Stimulated activated CD4-positive, alpha-beta T cell treated with anti-CD3 and anti-CD28 coated beads, TNF-alpha, amount 100 ng/mL, for 48 hours (primary cell): Measurements from ENCODE around the gene APBB2.

ENCODE experiments used
- DNase-seq, 3 donors: peaks; one replicate each; pipeline ENCODE4 v3.0.0-alpha.2; 2020; ENCODE audit warnings: low read depth in 3 of 3

APBB2 gene

GRCh38 chr4:41215969-41216293 lies 1.6 kb upstream of the APBB2 start:
- no peak for DNase-seq

DNA sequence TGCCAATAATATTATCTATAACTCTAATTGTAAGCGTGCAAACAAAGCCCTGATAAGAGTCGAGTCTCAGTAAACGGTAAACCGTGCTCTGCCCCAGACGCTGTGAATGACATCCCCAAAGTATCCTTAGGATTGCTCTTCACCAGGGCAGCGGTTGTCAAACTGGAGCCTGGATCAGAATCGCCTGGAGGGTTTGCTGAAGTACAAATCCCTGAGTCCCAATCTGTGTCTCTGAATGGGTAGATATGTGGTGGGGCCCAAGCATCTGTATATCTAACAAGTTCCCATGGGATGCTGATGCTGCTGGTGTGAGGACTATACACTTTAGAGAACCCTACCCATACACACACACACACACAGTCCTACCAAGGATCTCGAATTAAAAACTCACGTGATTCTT lies 813 bp upstream of the APBB2 start:
- DNase-seq = no peak

- no peak for DNase-seq
Measured at GRCh38 chr4:41214825-41215146, 444 bp upstream of the APBB2 start.

DNA sequence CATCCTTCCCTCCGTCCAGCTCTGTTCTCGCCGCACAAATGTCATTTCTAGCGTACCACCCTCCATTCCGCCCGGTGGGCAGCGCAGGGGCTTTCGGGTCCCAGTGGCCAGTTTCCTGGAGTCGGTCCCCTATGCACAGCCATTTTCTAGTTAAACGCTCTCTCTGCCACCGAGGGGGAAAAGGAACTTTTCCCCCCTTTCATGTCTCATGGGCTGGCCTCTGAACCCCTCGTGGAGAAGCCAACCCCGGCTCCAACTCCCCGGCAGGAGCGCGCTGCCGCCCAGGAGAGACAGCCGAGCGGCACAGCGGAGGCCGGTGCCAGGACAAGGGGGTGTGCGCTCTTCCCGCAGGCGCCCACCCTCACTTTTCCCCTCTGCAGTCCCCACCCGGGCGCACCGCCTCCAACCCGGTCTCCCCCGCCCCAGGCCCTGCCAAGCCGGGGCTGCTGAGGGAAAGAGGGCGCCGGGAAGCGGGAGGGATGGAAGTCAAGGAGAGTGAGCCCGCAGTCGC lies 662 bp downstream of the APBB2 start:
- DNase-seq = no peak

DNA sequence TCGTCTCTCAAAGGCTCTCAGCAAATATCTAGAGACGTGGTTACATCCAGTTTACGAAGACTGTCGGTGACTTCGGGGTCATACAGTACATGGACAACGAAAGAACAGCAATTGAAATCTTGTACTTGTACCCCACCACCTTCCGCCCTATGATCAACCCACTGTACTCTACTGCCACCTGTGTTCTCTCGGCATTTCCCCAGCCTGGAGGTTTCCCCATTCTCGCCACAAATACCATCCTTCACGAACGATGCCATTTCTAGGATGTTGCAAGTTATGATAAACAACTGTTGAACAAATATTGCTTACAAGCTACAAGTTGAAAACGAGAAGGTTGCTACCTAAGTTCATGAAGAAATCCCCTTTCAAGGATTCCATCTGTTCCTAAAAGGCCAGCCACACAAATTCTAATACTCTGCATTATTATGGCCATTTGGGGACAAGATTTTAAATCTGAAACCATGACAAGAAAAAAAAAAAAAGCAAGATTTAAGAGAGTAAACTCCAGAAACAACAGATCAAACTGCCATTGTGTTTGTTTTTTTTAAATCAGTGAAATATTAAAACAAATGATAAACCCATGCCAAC lies 1.6 kb downstream of the APBB2 start:
- no peak for DNase-seq

DNA sequence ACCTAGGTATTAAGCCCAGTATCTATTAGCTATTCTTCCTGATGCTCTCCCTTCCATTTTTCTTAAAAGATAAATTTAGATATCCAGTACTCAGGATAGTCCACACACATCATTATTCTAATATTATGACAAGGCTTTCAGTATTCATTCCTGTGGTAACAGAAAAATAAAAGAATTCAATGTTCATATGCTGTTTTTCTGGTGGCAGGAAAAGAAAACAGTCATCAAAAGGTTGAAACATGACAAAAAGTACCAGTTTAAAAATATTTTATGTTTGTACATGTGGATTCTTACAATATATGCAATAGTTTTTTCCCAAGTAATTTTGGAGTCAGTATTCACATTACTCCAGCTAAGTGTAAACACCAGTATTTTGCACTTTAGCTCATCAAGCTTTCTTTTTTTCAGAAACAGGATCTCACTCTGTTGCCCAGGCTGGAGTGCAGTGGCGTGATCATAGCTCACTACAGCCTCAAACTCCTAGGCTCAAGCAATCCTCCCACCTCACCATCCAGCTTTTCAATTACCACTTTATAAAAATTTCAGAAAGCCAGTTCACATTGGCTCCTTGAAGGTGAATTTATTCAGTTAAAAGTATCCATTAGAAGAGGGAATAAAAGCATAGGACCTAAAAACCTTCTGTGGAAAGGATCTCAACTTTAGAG lies 2.3 kb downstream of the APBB2 start:
- DNase-seq = no peak

DNA sequence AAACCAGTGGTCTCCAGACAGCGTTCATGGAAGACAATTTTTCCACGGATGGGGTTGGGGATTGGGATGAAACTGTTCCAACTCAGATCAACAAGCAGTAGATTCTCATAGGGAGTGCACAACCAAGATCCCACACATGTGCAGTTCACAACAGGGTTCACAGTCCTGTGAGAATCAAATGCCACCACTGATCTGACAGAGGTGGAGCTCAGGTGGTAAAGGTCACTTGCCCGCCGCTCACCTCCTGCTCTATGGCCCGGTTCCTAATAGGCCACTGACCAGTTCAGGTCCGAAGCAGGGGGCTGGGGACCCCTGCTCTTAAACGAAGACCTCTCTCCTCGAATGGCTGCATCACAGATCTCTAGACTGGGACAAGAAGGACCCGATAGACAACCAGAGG lies 4.4 kb downstream of the APBB2 start:
- no peak for DNase-seq

GRCh38 chr4:41209187-41209586 lies 5.2 kb downstream of the APBB2 start:
- DNase-seq = no peak

DNA sequence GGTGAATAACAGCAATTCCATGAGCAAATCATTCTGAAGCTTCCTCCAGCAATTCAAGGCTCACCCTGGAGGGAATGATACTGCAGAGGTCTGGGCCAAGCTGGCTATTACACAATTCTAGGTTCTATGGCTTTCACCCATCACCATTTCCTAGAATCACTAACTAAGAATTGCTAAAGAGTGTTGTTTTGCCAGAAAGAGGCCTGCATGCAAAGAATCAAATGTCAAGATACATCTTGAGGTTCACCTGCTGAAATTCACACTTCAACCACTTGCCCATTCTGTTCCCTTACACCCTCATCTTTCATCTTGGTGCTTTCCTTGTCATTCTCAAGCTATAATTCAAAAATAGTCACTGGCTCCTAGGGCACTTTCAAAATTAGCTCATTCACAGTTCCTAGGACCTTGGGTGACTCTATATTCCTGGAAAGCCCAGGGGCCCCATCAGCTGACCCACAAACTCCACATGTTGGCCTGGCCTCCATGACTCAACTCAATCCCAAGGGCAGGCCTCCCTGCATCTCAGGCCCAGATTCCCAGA lies 7.0 kb downstream of the APBB2 start:
- no peak for DNase-seq

DNA sequence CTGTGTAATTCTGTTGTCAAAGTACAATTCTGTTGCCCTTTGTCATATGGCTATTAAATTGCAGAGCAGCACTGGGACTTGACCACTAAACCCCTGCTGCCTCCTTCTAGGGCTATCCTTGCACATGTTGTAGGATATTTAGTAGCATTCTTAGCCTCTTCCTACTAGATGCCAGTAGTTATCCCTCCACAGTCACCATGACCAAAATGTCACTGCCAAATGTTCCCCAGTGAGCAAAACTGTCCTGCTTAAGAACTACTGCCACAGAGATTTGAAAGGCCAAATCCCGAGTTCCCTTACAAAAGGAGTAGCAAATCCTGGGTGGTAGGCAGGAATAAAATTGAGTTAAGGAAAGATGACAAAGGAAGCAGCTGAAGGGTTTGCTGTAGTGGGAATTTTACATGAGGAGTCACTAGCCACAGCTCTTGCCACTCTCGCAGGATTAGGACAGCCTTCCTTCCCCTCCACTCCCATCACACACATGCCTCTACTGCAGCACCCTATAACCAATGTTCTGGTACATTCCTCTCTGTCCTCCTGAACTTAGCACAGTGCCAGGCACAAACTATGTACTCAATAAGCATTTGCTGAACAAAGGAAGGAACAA lies 8.4 kb downstream of the APBB2 start:
- no peak for DNase-seq

DNA sequence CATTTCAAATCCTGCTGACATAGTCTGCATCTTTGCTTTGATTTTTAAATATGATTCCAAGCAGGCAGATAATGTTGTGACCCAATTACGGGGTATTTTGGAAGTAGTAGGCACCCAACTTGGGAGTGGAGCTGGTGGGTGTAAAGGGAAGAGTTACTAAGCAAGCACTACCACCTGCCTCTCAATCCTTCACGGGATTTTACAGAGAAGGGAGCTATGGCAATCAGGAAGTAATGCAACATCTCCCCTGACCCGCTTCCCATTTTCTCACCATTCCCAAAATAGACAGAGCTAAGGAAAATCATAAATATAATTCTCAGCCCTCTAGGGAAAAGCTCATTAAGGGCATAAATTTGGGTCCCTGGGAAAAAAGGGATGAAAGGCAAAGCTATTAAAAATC lies 9.2 kb downstream of the APBB2 start:
- no peak for DNase-seq

DNA sequence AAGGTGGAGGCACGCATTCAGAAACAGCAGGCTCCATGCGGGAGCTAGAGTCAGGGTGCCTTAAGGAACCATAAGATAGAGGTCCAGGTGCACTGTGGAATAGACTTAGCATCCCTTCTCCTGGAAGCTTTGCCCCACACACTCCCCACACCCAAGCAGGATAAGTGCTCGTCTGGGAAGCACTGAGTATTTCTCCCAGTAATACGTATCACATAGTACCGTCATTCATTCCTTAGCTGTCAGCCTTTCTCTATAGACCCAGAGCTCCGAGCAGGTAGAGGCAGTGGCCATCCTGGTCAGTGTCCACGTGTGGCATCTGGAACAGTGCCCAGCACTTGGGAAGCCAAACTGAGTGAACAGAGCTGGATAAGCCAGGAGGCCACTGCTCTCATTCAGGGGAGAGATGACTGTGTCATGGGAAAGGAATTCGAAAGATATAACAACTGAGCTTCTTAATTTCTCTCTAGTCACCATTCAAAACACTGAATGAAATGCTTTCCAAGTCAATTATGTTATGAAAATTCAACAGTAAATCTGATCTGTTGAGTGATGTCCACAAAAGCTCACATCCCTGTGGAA lies 9.9 kb downstream of the APBB2 start:
- no peak for DNase-seq

DNA sequence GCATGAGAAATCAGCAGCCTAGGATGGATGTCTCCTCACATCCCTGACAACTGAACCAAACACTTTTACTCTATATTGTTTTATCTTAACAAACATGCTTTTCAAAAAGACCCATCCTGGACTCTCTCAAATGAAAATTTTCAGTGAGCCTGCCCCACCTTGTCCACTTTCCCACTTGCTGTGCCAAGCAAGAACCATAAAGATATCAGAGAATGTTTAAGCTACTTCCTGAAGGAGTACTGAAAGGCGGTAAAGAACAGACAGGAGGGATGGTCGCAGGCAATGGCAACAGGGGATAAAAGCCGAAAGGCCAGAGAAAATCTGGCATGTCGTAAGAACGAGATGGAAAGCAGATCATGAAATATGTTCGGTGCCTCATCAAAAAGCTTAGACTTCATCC lies 10.5 kb downstream of the APBB2 start:
- DNase-seq = no peak

- no peak for DNase-seq
Measured at GRCh38 chr4:41202820-41203568, 11.3 kb downstream of the APBB2 start.

- no peak for DNase-seq
Measured at GRCh38 chr4:41202356-41202755, 12.0 kb downstream of the APBB2 start.

- no peak for DNase-seq
Measured at GRCh38 chr4:41200486-41201017, 13.8 kb downstream of the APBB2 start.

DNA sequence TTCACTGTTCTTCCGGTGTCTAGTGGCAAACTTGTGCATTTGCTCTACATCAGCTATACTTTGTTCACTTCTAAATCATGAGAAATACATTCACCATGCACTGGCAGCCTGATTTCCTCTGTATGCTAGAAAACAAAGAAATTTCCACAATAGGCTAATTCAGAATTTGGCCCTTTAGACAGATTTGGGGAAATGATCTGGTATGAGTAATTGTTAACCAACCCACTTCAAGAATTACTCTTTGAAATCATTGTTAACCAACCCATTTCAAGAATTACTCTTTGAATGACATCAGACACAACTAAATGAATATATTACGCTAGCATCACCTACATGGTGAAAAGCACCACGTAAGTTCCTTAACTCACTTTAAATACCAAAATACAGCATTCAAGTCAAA lies 14.6 kb downstream of the APBB2 start:
- no peak for DNase-seq

DNA sequence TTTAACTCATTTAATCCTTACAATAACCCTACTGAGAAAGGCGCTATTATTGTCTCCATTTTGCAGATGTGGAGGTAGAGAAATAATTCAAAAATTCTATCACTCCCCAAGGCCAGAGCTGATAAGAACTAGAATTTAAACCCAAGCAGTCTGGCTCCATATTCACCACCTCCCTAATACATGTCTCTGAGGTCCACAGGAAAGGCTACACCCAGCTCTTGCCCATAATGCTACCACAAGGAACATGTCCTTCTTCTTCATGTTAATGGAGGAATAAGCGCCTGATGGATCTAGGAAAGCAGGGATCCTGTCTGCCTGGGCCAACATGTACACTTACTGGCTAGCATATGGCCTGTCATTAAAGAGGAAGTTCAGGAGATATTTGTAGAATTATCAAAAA lies 16.3 kb downstream of the APBB2 start:
- no peak for DNase-seq

DNA sequence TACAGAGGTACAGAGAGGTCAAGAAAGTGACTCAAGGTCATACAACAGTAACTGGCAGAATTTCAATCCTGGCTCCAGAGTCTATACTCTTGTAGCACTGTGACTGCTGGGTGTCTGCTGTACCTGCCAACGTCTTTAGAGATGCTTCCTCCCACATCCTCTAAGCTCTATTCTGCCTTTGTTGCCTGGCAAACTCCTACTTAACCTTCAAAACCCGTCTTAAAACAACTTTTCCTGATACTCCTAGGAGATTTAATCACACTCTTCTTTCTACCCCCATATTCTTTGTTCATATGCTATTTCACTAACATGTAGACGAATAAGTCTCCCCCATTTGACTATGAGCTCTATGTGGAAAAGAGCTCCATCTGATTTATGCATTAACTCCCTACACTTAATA lies 16.8 kb downstream of the APBB2 start:
- no peak for DNase-seq

- no peak for DNase-seq
Measured at GRCh38 chr4:41196633-41197332, 17.6 kb downstream of the APBB2 start.

DNA sequence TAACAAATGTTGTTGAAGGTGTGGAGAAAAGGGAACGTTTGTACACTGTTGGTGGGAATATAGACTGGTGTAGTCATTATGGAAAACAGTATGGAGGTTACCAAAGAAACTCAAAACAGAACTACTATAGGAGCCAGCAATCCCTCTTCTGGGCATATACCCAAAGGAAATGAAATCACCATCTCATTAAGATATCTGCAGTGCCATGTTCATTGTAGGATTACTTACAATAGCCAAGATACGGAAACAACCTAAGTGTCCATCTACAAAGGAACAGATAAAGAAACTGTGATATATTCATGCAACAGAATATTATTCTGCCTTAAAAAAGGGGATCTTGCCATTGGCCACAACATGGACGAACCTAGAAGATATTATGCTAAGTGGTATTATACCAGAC lies 22.2 kb downstream of the APBB2 start:
- no peak for DNase-seq
